ENCODE measurements around the gene HOXA2.

Gene HOXA2

DNA sequence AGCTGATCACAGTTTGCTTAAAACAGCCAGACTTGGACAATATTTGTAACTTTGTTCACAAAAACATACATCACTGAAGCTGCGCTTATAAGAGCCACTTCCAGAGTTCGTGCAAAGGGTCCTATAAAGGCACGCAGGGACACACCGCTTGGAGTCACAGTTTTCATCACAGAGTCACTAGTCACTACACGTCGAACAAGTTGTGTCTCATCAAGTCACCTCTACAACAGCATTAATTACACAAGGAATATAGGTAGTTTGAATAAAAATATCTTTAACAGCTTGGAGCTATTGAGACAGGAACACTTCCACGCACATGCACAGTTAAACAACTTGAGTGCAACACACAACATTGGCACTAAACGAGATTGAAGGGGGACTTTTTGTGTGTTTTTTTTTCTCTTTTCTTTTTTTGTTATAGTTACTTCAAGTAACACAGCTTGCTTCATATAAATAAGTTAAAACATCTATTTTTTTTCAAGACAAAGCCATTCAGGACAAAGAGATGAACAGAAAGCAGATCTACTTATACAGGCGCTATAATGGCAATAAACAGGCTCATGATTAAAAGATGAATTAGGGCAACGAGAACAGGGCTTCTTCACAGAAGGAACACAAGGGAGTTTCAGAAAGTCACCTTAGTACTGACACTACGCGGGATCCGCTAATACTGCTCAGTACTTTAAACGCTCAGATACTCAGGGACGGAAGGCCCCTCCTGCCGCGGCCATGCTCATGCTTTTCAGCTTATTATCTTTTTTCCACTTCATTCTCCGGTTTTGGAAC lies 38.8 kb upstream of the HOXA2 start:
- DNase-seq: no peak

DNA sequence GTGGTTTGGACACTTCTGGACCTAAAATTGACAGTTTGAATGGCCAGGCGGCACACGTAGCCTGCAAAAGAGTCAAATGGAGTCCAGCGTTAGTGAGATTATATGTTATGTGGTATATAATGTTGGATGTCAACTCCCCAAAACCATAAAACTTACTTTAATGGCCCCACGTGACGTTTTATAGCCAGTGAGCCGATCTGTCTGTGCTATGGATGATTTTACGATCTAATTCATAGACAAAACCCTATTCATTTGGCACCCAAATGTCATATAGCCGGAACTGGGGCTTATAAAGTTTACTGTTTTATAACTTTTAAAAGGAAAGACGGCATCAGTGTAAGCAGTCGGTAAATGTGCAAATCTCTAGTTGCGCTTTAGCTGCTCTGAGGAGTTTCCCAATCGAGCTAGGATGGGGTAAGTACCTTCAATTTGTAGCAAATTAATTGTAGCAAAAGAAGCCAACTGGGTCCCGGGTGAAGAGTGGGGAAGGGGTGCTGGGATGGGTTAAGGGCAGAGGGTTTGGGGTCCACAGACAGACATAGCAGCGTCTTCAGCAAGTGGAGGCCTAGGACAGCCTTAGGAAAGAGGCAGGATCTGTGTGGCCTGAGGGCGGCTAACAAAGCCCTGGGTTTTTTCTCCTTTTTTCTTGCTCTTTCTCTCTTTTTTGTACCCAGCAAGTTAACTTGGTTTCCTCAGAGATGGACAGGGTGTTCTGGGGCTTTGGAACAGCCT lies 37.8 kb upstream of the HOXA2 start:
- DNase-seq: no peak

- DNase-seq: no peak
Measured at GRCh38 chr7:27139334-27140125, 37.0 kb upstream of the HOXA2 start.

DNA sequence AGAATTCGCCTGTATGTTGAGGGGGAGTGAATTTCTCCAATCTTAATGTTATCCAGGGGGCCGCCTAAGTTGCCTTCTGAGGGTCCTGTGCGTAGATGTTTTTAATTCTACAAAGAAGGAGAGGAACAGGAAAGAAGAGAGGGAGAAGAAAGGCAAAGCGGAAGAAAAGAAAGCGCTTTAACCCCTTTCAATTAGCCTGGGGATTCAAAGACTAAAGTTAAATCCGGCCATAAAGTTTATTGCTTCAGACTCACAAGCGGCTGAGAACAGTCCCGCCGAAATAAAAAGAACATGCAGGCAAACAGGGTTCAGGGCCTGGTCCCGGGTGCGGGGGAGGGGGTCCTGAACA lies 36.5 kb upstream of the HOXA2 start:
- DNase-seq: no peak

DNA sequence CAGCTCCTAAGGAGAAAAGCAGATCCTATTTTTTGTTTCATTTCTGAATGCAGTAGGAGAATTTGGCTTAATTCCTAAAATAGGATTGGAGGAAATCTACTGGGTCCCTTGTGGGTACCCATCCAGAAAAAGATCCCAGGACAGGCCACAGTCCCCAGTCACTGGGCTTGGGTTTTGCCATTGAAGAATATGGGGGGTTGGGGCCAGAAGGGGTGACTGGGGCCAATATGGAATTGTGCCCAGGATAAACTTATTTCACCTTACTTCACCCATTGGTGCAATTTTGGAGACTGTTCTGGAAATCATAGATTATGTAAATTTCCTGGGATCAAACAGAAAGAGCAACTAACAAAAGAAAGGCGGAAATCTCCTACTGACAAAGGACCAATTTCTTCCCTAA lies 36.0 kb upstream of the HOXA2 start:
- no peak for DNase-seq

DNA sequence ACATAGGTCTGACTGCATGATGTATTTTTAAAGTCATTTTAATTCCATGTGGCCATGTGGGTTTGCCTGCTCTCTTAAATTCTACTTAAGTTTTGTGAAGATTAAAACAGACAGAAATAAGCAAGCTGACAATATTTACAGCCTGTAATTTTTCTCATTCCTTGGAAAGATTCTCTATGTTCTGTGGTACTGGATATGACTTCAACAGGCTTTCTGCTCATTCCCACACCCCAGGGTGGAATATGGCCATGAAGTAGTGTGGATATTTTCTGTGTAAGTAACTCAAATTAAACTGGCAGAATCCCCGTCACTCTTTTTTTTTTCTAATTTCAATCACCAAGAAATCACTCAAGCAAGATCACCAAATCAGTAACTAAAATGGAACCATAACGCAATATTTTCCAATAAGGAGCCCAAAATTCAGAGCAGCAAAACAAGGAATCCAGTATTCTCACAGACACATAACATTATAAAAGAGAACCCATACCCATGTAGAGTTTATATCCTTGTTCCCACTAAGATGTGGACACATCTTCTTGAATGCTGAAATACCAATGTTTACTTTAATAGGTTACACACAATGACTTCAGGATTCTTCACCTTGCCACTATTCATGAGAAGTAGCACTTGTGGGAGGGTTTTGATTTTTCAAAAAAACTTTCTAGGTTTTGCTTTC lies 35.3 kb upstream of the HOXA2 start:
- DNase-seq: no peak

- DNase-seq: peak; percentile 92
Measured at GRCh38 chr7:27134392-27134791, 31.9 kb upstream of the HOXA2 start.

GRCh38 chr7:27133409-27134231 lies 31.1 kb upstream of the HOXA2 start:
- no peak for DNase-seq

DNA sequence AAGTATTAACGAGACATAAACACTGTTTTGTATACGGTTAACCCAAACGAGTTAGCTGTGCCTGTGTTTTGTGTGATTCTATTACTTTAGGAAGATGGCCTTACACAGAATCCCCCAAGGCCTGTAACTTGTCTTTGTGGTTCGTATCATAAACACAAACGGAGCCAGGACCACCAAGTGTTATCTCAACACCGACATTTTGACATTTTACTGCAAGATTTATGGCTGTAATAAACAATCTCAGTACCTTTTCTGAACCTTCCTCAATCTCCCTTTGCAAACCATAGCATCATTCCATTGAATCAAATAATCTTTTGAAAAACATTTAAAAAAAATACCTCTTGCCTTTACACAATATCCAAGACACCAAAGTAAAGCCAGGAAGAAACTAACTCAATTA lies 30.5 kb upstream of the HOXA2 start:
- no peak for DNase-seq

DNA sequence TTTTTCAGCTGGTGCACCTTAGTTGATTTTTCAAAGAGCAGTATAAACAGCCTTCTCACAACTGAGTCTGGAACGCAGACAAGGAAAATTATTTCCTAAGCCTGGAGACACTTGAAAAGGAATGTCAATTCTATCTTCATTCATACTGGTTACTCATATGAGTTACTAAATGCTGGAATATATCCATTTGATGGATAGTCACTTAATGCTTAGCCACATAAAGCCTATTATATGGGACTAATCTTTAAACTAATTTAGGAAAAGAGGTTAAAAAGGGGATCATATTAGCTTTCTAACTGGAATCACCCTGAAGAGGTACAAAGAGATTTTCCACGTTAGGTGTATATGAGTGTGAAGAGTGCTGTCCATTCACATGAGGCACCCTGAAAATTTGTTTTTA lies 29.7 kb upstream of the HOXA2 start:
- no peak for DNase-seq

DNA sequence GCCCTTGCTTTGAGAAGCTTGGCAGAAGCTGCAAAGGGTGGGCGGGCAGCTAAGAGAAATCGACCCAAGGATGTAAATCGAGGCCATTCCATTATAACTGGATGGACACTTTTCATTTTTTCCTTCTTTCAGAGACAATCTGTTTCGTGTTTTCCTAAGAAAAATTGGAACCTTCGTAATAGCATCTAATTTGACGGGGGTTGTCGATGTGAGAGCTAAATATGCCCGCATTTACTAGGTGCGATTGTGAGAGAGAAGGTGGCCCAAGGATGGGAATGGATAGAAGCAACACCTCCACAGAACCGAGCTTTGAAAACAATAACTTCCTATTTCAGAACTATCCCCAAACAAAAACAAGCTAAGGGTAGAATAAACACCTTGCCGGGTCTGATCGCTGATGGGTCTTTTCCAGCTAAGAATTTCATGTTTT lies 28.9 kb upstream of the HOXA2 start:
- no peak for DNase-seq

GRCh38 chr7:27130540-27131389 lies 28.3 kb upstream of the HOXA2 start, which contains the start of gene HOXA4:
HOXA4 (minus strand) TSS chr7:27130757; CDS start chr7:27130733, 24 bp downstream.
- DNase-seq: peak; percentile 93

DNA sequence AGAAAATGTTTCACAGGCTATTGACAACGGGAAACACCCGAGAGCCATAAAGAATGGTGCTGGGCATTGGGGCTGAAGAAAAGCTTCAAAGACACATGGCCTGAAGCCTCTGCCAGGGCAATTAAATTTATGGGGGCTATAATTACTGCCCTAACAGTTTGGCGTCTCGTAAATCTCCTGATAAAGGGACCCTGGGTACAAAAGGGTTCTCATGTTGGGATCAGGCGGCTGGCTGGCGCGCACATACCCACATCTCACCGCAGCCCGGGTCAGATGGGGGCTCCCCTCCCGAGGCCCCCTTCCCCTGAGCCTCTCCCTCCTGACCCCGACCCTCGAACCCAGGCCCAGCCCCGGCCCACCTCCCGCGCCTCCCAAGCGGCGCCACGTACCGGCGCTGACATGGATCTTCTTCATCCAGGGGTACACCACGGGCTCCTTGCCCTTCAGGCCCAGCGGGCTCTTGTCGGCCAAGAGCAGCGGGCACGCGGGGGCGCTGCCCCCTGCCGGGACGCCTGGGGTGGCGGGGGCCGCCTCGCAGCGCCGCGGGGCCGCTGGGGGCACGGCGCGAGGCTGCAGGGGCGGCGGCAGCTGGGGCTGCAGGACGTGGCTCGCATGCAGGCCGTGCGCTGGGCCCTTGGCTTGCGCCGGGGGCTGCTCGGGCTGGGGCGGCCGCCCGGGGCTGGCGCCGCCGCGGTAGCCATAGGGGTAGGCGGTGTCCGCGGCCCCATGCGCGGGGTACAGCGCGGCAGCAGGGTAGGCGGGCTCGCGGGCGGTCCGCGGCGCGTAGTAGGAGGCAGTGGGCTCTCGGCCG lies 27.5 kb upstream of the HOXA2 start:
- DNase-seq: no peak

- DNase-seq: no peak
Measured at GRCh38 chr7:27128776-27129728, 26.6 kb upstream of the HOXA2 start.

- peak; percentile 57 for DNase-seq
Measured at GRCh38 chr7:27128034-27128433, 25.6 kb upstream of the HOXA2 start.

DNA sequence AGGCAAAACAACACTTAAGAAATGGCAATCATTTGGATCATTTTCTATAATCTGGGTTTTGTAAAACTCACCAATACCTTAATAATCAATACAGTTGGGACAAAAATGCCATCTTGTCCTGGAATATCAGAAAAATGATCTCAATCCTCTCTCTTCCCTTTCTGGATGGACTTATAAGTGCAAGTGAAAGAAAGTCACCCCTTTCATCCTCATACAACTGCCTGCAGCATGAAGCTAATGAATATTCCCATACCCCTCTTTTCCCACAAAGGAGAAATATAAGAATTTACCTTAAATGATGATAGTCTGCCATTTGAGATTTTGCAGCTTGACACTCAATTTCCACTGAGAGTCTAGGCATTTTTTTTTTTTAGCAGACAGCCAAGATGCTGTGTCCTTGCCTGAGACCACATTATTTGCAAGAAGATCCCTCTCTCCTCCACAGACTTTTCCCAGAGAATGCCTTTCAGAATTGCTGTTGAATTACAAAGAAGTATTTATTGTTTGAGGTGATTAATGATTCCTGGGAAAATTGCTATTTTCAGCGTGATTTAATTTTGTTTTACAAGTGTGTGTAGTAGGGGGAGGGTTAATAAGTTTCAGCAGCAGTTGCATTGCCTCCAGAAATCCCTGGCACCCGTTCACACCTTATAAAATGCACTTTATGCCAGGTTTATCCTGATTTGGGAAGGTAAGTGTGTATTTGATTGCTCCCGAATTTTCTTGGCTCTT lies 24.3 kb upstream of the HOXA2 start:
- DNase-seq: no peak

- no peak for DNase-seq
Measured at GRCh38 chr7:27125986-27126394, 23.5 kb upstream of the HOXA2 start.

All from fibroblast of skin of abdomen (primary cell).